Measurements from ENCODE around the gene SLC37A4. TPM values are rescaled to one million over a fixed set of nuclear protein-coding genes. Genes with fewer than 3 reads are reported as not detected.

SLC37A4 gene
- total and polyA plus RNA-seq, 2 of the 13 experiments (the other 11 are each of a cell fraction or from before 2014, with no cell fraction given), result 43.0 to 56.1 TPM

DNA sequence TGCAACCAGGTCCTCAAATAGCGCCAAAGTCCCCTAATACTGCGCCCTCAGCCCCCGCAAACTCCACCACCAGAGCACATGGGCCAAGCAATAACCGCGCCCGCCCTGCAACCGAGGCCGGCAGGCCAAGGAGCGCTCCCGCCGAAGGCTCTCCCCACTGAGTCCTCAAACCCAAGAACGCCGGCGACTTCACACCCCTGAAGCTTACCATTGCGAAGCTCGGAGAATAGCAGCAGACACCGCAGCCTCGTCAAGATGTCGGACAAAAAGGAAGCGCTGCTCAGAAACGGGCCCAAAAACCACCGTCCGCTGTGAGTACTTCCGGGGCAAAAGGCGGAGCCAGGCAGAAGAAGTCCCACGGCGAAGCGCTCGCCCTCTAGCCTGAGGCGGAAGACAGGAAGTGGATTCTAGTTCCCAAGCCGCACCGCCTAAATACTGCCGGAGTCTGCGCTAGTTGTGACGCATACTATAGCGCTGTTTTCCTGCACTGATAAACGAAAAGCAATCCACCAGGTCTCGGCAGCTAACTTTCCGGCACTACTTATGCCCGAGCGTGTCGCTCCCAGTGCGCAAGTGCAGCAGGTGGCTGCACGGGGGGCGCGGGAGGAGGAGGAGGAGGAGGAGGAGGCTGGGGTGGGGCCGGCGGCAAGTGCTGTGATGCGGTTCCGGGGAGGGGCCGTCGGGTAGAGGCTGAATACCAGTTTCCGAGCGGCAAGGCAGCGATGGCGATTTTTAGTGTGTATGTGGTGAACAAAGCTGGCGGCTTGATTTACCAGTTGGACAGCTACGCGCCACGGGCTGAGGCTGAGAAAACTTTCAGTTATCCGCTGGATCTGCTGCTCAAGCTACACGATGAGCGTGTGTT, 12.4 kb downstream of the SLC37A4 start, which contains the start of the genes RPS25 and TRAPPC4 (continued):
- TF ChIP-seq, protein P1, sequence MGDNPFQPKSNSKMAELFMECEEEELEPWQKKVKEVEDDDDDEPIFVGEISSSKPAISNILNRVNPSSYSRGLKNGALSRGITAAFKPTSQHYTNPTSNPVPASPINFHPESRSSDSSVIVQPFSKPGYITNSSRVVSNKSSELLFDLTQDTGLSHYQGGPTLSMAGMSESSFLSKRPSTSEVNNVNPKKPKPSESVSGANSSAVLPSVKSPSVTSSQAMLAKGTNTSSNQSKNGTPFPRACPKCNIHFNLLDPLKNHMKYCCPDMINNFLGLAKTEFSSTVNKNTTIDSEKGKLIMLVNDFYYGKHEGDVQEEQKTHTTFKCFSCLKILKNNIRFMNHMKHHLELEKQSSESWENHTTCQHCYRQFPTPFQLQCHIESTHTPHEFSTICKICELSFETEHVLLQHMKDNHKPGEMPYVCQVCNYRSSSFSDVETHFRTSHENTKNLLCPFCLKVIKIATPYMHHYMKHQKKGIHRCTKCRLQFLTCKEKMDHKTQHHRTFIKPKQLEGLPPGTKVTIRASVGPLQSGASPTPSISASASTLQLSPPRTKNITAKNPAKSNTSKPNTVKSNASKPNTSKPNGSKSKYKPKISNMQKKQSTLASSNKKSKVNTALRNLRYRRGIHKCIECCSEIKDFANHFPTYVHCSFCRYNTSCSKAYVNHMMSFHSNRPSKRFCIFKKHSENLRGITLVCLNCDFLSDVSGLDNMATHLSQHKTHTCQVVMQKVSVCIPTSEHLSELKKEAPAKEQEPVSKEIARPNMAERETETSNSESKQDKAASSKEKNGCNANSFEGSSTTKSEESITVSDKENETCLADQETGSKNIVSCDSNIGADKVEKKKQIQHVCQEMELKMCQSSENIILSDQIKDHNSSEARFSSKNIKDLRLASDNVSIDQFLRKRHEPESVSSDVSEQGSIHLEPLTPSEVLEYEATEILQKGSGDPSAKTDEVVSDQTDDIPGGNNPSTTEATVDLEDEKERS (CRISPR knock-in tag; IDR thresholded peaks at IDR 0.05), result 0 out of 2 replicates have a peak, but pooled peaks have one; percentile 17
- TF ChIP-seq, protein P2, sequence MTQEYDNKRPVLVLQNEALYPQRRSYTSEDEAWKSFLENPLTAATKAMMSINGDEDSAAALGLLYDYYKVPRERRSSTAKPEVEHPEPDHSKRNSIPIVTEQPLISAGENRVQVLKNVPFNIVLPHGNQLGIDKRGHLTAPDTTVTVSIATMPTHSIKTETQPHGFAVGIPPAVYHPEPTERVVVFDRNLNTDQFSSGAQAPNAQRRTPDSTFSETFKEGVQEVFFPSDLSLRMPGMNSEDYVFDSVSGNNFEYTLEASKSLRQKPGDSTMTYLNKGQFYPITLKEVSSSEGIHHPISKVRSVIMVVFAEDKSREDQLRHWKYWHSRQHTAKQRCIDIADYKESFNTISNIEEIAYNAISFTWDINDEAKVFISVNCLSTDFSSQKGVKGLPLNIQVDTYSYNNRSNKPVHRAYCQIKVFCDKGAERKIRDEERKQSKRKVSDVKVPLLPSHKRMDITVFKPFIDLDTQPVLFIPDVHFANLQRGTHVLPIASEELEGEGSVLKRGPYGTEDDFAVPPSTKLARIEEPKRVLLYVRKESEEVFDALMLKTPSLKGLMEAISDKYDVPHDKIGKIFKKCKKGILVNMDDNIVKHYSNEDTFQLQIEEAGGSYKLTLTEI (CRISPR knock-in tag; conservative IDR thresholded peaks at IDR 0.05), result no peak
- TF ChIP-seq, protein P3, sequence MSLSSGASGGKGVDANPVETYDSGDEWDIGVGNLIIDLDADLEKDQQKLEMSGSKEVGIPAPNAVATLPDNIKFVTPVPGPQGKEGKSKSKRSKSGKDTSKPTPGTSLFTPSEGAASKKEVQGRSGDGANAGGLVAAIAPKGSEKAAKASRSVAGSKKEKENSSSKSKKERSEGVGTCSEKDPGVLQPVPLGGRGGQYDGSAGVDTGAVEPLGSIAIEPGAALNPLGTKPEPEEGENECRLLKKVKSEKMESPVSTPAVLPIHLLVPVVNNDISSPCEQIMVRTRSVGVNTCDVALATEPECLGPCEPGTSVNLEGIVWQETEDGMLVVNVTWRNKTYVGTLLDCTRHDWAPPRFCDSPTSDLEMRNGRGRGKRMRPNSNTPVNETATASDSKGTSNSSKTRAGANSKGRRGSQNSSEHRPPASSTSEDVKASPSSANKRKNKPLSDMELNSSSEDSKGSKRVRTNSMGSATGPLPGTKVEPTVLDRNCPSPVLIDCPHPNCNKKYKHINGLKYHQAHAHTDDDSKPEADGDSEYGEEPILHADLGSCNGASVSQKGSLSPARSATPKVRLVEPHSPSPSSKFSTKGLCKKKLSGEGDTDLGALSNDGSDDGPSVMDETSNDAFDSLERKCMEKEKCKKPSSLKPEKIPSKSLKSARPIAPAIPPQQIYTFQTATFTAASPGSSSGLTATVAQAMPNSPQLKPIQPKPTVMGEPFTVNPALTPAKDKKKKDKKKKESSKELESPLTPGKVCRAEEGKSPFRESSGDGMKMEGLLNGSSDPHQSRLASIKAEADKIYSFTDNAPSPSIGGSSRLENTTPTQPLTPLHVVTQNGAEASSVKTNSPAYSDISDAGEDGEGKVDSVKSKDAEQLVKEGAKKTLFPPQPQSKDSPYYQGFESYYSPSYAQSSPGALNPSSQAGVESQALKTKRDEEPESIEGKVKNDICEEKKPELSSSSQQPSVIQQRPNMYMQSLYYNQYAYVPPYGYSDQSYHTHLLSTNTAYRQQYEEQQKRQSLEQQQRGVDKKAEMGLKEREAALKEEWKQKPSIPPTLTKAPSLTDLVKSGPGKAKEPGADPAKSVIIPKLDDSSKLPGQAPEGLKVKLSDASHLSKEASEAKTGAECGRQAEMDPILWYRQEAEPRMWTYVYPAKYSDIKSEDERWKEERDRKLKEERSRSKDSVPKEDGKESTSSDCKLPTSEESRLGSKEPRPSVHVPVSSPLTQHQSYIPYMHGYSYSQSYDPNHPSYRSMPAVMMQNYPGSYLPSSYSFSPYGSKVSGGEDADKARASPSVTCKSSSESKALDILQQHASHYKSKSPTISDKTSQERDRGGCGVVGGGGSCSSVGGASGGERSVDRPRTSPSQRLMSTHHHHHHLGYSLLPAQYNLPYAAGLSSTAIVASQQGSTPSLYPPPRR (CRISPR knock-in tag; IDR thresholded peaks at IDR 0.05; ENCODE audit: borderline replicate concordance), result no peak
- TF ChIP-seq SMYD3 (CRISPR knock-in tag; IDR thresholded peaks at IDR 0.05) (no peak), MED8 (CRISPR knock-in tag; IDR thresholded peaks at IDR 0.05; ENCODE audit: insufficient replicate concordance) (no peak), SIN3B (IDR thresholded peaks at IDR 0.05; ENCODE audit: low read length) (peak; percentile 65), ZNF20 (CRISPR knock-in tag; IDR thresholded peaks at IDR 0.05) (0 out of 2 replicates have a peak, but pooled peaks have one; percentile 21), ZNF660 (CRISPR knock-in tag; IDR thresholded peaks at IDR 0.05; ENCODE audit: borderline replicate concordance, low read depth) (no peak), NCOA2 (CRISPR knock-in tag; IDR thresholded peaks at IDR 0.05) (peak; percentile 33; the same call in 1 of the 2 replicates), ZNF562 (CRISPR knock-in tag; IDR thresholded peaks at IDR 0.05; ENCODE audit: borderline replicate concordance) (no peak), SALL2 (CRISPR knock-in tag; IDR thresholded peaks at IDR 0.05) (peak; percentile 68; the same call in 1 of the 2 replicates)
- TF ChIP-seq, protein P4, sequence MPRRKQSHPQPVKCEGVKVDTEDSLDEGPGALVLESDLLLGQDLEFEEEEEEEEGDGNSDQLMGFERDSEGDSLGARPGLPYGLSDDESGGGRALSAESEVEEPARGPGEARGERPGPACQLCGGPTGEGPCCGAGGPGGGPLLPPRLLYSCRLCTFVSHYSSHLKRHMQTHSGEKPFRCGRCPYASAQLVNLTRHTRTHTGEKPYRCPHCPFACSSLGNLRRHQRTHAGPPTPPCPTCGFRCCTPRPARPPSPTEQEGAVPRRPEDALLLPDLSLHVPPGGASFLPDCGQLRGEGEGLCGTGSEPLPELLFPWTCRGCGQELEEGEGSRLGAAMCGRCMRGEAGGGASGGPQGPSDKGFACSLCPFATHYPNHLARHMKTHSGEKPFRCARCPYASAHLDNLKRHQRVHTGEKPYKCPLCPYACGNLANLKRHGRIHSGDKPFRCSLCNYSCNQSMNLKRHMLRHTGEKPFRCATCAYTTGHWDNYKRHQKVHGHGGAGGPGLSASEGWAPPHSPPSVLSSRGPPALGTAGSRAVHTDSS (CRISPR knock-in tag; conservative IDR thresholded peaks at IDR 0.05), result no peak
- TF ChIP-seq, protein P5, sequence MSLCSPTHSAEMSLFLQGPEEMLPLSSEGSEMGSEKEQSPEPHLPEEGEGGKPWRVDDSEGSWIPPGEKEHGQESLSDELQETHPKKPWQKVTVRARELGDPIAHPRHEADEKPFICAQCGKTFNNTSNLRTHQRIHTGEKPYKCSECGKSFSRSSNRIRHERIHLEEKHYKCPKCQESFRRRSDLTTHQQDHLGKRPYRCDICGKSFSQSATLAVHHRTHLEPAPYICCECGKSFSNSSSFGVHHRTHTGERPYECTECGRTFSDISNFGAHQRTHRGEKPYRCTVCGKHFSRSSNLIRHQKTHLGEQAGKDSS (CRISPR knock-in tag; IDR thresholded peaks at IDR 0.05; ENCODE audit: borderline replicate concordance, low read depth), result peak; percentile 43; the same call in 1 of the 2 replicates
- TF ChIP-seq, protein P6, sequence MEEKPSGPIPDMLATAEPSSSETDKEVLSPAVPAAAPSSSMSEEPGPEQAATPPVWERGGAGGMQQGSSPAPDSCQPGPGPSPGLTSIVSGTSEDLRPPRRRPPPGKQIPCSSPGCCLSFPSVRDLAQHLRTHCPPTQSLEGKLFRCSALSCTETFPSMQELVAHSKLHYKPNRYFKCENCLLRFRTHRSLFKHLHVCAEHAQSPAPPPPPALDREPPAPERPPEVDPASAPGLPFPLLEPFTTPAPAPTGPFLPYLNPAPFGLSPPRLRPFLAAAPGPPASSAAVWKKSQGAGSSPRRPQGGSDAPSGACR (CRISPR knock-in tag; IDR thresholded peaks at IDR 0.05), result no peak

Measured in HepG2 (cell line).